H9 (cell line): ENCODE results near the gene PHAF1. TPM values are rescaled to one million over a fixed set of nuclear protein-coding genes. Genes with fewer than 3 reads are reported as not detected.
A peak's percentile ranks its signal among the peaks of the same experiment; 100 is the strongest.

Experiments used
- DNase-seq: peaks from one replicate; pipeline ENCODE4 v3.0.0-alpha.2; 2017
- H2AFZ ChIP-seq: one replicate; pipeline ENCODE4 v1.6.1; 2013; ENCODE audit warnings: mild to moderate bottlenecking, low read length, control low read depth, moderate library complexity
- H2AK5ac ChIP-seq: 2 replicates; pipeline ENCODE4 v1.6.1; 2013; ENCODE audit warnings: low read length, control low read depth, mixed read lengths; ENCODE audit not compliant: insufficient read length
- H2BK120ac ChIP-seq: one replicate; pipeline ENCODE4 v1.6.1; 2013; ENCODE audit warnings: low read depth, mild to moderate bottlenecking, low read length, control low read depth, inconsistent platforms; ENCODE audit not compliant: poor library complexity, severe bottlenecking
- H2BK12ac ChIP-seq: 2 replicates; pipeline ENCODE4 v1.6.1; 2013; ENCODE audit warnings: low read length, control low read depth, mixed read lengths, low read depth; ENCODE audit not compliant: insufficient read length
- H2BK15ac ChIP-seq: 2 replicates; pipeline ENCODE4 v1.6.1; 2013; ENCODE audit warnings: low read depth, low read length, control low read depth
- H2BK20ac ChIP-seq: one replicate; pipeline ENCODE4 v1.6.1; 2013; ENCODE audit warnings: low read depth, mild to moderate bottlenecking, low read length, control low read depth, inconsistent platforms; ENCODE audit not compliant: poor library complexity, severe bottlenecking
- H2BK5ac ChIP-seq: 2 replicates; pipeline ENCODE4 v1.6.1; 2013; ENCODE audit warnings: low read length, control low read depth, mixed read lengths; ENCODE audit not compliant: insufficient read length
- H3K14ac ChIP-seq: 2 replicates; pipeline ENCODE4 v1.6.1; 2013; ENCODE audit warnings: low read length, control low read depth; ENCODE audit not compliant: insufficient read depth
- H3K18ac ChIP-seq: 2 replicates; pipeline ENCODE4 v1.6.1; 2013; ENCODE audit warnings: low read depth, mild to moderate bottlenecking, mixed read lengths, low read length, control low read depth; ENCODE audit not compliant: insufficient read length
- H3K23ac ChIP-seq: 2 replicates; pipeline ENCODE4 v1.6.1; 2013; ENCODE audit warnings: low read length, control low read depth, mixed read lengths, low read depth; ENCODE audit not compliant: insufficient read length
- H3K23me2 ChIP-seq: 2 replicates; pipeline ENCODE4 v1.6.1; 2013; ENCODE audit warnings: low read depth, mild to moderate bottlenecking, mixed read lengths, low read length, control low read depth; ENCODE audit not compliant: insufficient read length, poor library complexity, severe bottlenecking
- H3K27ac ChIP-seq: 2 replicates; pipeline ENCODE4 v1.5.1; 2013; ENCODE audit warnings: low read length, control low read depth, mixed read lengths, low read depth; ENCODE audit not compliant: insufficient read length
- H3K27me3 ChIP-seq: 2 replicates; pipeline ENCODE4 v1.6.1; 2013; ENCODE audit warnings: low read length, control low read depth, inconsistent platforms; ENCODE audit not compliant: insufficient read depth
- H3K4ac ChIP-seq: 2 replicates; pipeline ENCODE4 v1.6.1; 2013; ENCODE audit warnings: low read depth, mild to moderate bottlenecking, control low read depth, inconsistent platforms, low read length, moderate library complexity
- H3K4me1 ChIP-seq: 2 replicates; pipeline ENCODE4 v1.6.1; 2013; ENCODE audit warnings: low read length, control low read depth, inconsistent platforms; ENCODE audit not compliant: insufficient read depth
- H3K4me2 ChIP-seq: 2 replicates; pipeline ENCODE4 v1.6.1; 2013; ENCODE audit warnings: low read length, control low read depth, mixed read lengths; ENCODE audit not compliant: insufficient read length, insufficient read depth
- H3K56ac ChIP-seq: 2 replicates; pipeline ENCODE4 v1.6.1; 2013; ENCODE audit warnings: low read depth, mild to moderate bottlenecking, mixed read lengths, low read length, control low read depth; ENCODE audit not compliant: insufficient read length
- H3K79me1 ChIP-seq: 2 replicates; pipeline ENCODE4 v1.6.1; 2013; ENCODE audit warnings: low read depth, mild to moderate bottlenecking, moderate library complexity, low read length, control low read depth, inconsistent platforms; ENCODE audit not compliant: insufficient read depth, poor library complexity, severe bottlenecking
- H3K79me2 ChIP-seq: 2 replicates; pipeline ENCODE4 v1.6.1; 2013; ENCODE audit warnings: low read length, control low read depth, inconsistent platforms; ENCODE audit not compliant: insufficient read depth
- H3K9ac ChIP-seq: 2 replicates; pipeline ENCODE4 v1.6.1; 2013; ENCODE audit warnings: low read length, control low read depth, mixed read lengths; ENCODE audit not compliant: insufficient read length; ENCODE audit errors: extremely low read depth
- H3K9me3 ChIP-seq: one replicate; pipeline ENCODE4 v1.6.1; 2013; ENCODE audit warnings: low read depth, low read length, inconsistent platforms; ENCODE audit not compliant: control insufficient read depth
- H3T11ph ChIP-seq: one replicate; pipeline ENCODE4 v1.6.1; 2013; ENCODE audit warnings: mild to moderate bottlenecking, low read length, control low read depth, inconsistent platforms
- H4K20me1 ChIP-seq: one replicate; pipeline ENCODE4 v1.6.1; 2013; ENCODE audit not compliant: control insufficient read depth, insufficient read length, insufficient read depth
- H4K5ac ChIP-seq: 2 replicates; pipeline ENCODE4 v1.6.1; 2013; ENCODE audit warnings: low read depth, mild to moderate bottlenecking, mixed read lengths, low read length, control low read depth; ENCODE audit not compliant: insufficient read length
- H4K8ac ChIP-seq: replicated peaks from 2 replicates; pipeline ENCODE4 v1.6.1; 2013; ENCODE audit warnings: low read length, control low read depth, mixed read lengths, low read depth; ENCODE audit not compliant: insufficient read length
- H4K91ac ChIP-seq: 2 replicates; pipeline ENCODE4 v1.6.1; 2013; ENCODE audit warnings: low read depth, mild to moderate bottlenecking, moderate library complexity, mixed read lengths, low read length, control low read depth; ENCODE audit not compliant: insufficient read length
- H3K27ac Mint-ChIP-seq, 3 experiments: 2 replicates in 2 of 3; 3 replicates in 1 of 3; pipeline ENCODE4 v1.8.0; 2020 to 2021; ENCODE audit warnings: mixed read lengths in 3 of 3, mild to moderate bottlenecking in 1 of 3, moderate library complexity in 1 of 3
- H3K27me3 Mint-ChIP-seq: 2 replicates; pipeline ENCODE4 v1.8.0; 2021; ENCODE audit warnings: low read depth, mild to moderate bottlenecking, moderate library complexity, mixed read lengths
- H3K36me3 Mint-ChIP-seq, 3 experiments: 2 replicates in 2 of 3; 3 replicates in 1 of 3; pipeline ENCODE4 v1.8.0; 2020 to 2021; ENCODE audit warnings: low read depth in 3 of 3, mixed read lengths in 3 of 3; ENCODE audit not compliant: insufficient read depth in 1 of 3
- H3K4me1 Mint-ChIP-seq, 2 experiments: 2 replicates each; pipeline ENCODE4 v1.8.0; 2020; ENCODE audit warnings: mixed read lengths in 2 of 2
- H3K4me3 Mint-ChIP-seq, 2 experiments: 2 replicates in 1 of 2; 3 replicates in 1 of 2; pipeline ENCODE4 v1.8.0; 2020 to 2021; ENCODE audit warnings: mild to moderate bottlenecking in 2 of 2, mixed read lengths in 2 of 2, moderate library complexity in 1 of 2
- H3K9me3 Mint-ChIP-seq, 2 experiments: 2 replicates in 1 of 2; 3 replicates in 1 of 2; pipeline ENCODE4 v1.8.0; 2020; ENCODE audit warnings: mild to moderate bottlenecking in 2 of 2, mixed read lengths in 2 of 2, moderate library complexity in 1 of 2
- CTCF ChIP-seq: fragments of 200-600 bp; sonication (generic); conservative IDR thresholded peaks from 3 replicates; pipeline ENCODE4 v1.8.0; 2021; ENCODE audit warnings: antibody characterized with exemption, mild to moderate bottlenecking
- WGBS: extraction: QIAGEN DNeasy Blood & Tissue Kit; methylation state at CpG from one replicate; pipeline ENCODE4 v1.1.7; 2013; ENCODE audit warnings: missing lambda C conversion rate, low lambda C conversion rate, mixed read lengths; ENCODE audit not compliant: insufficient read length; ENCODE audit errors: extremely low coverage; 5-methylcytosine and 5-hydroxymethylcytosine counted together
- total RNA-seq: library from RNA; stranded (reverse); gene quantifications from 2 replicates; pipeline ENCODE4 v1.2.1, GENCODE V29; 2021

The PHAF1 gene
- total RNA-seq, 1 experiment from 2014 or later: 18.8 TPM

- H3K79me1 ChIP-seq: peaks cover 13% of the 10 kb centered on the region
- no peak overlapping the region for H4K91ac ChIP-seq
- H3K4ac ChIP-seq: no peak overlapping the region
- H2BK120ac ChIP-seq: no peak overlapping the region
- TF ChIP-seq CTCF: no peak
- no peak overlapping the region for H2BK5ac ChIP-seq
- no peak overlapping the region for H2BK15ac ChIP-seq
- H2AK5ac ChIP-seq: no peak overlapping the region
- no peak for DNase-seq
- H3K23ac ChIP-seq: no peak overlapping the region
- H3K36me3 Mint-ChIP-seq: peaks cover 36 to 52% (median 50%) of the 10 kb centered on the region in 3 experiments
- H4K8ac ChIP-seq: no peak overlapping the region
- no peak overlapping the region for H2BK12ac ChIP-seq
- peak overlapping the region; percentile 89 for H3K4me2 ChIP-seq
- H3K56ac ChIP-seq: no peak overlapping the region
- H3K27ac ChIP-seq: no peak overlapping the region
- H3K14ac ChIP-seq: no peak overlapping the region; the same call in 1 of the 2 replicates
- H2BK20ac ChIP-seq: no peak overlapping the region
- H2AFZ ChIP-seq: no peak overlapping the region
- WGBS: no CpG with 5 or more reads among the region's 17 CpGs
- peaks cover 13% of the 10 kb centered on the region; the same call in 1 of the 2 replicates for H3K79me2 ChIP-seq
- no peak overlapping the region for H3K18ac ChIP-seq
- no peaks in the 10 kb centered on the region; the same call in 1 of the 2 replicates for H3K27me3 ChIP-seq
- peaks cover 8% of the 10 kb centered on the region for H3K23me2 ChIP-seq
- peaks cover 18 to 29% of the 10 kb centered on the region in 2 experiments for H3K4me1 Mint-ChIP-seq
- no peaks in the 10 kb centered on the region; a peak in 1 of 5 replicates for H3K9me3 Mint-ChIP-seq
- peak overlapping the region; percentile 86 to 93 for H3K4me3 Mint-ChIP-seq
- H3K4me1 ChIP-seq: no peaks in the 10 kb centered on the region
- H4K20me1 ChIP-seq: no peaks in the 10 kb centered on the region
- 0 out of 2 replicates have a peak, but pooled peaks cover 3% of the 10 kb centered on the region for H3K27me3 Mint-ChIP-seq
- no peak overlapping the region; a peak in 3 of 7 replicates for H3K27ac Mint-ChIP-seq
- no peak overlapping the region for H3T11ph ChIP-seq
- no peaks in the 10 kb centered on the region for H3K9me3 ChIP-seq
- H4K5ac ChIP-seq: no peak overlapping the region
- H3K9ac ChIP-seq: peak overlapping the region; percentile 87
Observed at GRCh38 chr16:67192781-67193361, 83.1 kb downstream of the PHAF1 start.
